HG02759 (cell line): ENCODE results near the gene TANGO2.

Experiments used
- ATAC-seq: cut with Tn5 transposase; IDR thresholded peaks from one replicate; pipeline ENCODE4 v1.9.1; 2021; ENCODE audit warnings: mild to moderate bottlenecking, moderate library complexity; ENCODE audit not compliant: unreplicated experiment

TANGO2 gene

GRCh38 chr22:20024650-20025397, 3.9 kb downstream of the TANGO2 start:
- no peak for ATAC-seq

- ATAC-seq: no peak
Observed at GRCh38 chr22:20025401-20026203, 4.7 kb downstream of the TANGO2 start.

DNA sequence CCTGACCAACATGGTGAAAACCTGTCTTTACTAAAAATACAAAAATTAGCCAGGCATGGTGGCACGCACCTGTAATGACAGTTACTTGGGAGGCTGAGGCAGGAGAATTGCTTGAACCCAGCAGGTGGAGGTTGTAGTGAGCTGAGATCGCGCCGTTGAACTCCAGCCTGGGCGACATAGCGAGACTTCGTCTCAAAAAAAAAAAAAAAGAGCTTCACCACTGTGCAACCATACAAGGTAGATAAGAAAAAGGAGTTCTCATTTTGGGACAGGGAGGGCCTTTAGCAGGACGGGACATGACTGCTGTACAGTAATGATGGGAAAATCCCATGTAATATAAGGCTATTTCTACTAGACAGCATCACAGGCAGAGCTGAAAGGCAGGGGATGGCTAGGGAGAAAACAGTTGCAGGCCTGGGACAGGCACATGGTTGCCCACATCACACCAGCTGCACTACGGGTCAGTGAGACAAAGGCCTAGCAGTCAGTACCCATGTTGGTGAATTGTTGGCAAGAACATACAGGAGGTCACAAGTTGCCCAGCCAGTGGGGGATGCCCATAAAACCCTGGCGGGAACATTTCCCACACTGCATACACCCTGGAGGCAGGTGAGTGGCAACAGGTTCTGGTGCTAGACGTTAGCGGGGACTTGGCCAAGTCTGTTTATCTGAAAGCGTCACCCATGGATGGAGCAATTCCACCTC, 5.4 kb downstream of the TANGO2 start:
- no peak for ATAC-seq

DNA sequence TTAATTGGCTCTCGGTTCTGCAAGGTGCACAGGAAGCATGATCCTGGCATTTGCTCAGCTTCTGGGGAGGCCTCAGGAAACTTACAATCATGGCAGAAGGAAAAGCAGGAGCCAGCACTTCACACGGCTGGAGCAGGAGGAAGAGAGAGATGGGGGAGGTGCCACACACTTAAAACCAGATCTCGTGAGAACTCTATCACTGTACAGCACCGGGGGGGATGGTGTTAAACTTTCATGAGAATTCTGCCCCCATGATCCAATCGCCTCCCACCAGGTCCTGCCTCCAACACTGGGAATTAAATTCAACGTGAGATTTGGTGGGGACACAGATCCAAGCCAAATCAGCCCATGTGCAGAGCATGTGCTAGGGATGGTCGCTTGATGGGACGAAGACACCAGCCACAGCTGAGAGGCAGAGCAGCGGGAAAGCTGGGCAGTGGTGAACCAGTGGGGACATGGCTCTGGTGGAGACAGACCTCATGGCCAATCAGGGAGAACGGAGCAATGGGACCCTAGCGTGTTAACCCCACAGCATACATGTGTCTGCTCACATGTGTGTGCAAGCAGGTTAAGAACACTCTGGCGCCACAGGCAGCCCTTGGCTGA, 6.2 kb downstream of the TANGO2 start:
- ATAC-seq: no peak

GRCh38 chr22:20027966-20028854, 7.3 kb downstream of the TANGO2 start:
- ATAC-seq: no peak

- no peak for ATAC-seq
Observed at GRCh38 chr22:20028855-20029549, 8.1 kb downstream of the TANGO2 start.

DNA sequence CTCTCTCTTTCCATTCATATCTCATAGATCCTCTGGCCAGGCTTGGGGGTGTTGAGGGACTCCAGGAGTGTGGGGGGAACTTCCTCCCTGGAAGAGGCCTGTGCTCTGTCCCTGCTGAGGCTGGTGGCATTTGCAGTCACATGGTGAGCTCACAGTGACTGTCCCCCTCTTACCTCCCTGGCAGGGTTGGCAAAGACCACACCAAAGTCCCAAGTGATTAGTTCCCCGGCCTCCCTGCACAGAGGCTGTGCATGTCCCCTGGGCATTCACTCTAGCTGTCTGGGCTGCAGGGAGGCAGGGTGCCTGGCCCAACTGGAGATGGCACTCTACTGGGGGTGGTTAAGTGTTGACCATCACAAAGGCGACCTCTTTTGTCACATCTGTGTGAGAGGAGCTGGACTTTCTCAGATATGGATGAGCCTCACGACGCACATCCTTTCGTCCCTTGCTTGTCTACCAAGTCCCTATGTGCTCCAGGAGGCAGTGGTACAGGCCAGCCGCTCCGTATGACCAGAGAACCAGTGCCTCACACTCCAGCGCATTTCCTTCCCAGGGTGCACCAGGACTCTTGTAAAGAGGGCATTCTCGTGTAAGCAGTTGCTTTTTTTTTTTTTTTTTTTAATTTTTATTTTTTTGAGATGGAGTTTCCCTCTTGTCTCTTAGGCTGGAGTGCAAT, 8.8 kb downstream of the TANGO2 start:
- ATAC-seq: no peak

DNA sequence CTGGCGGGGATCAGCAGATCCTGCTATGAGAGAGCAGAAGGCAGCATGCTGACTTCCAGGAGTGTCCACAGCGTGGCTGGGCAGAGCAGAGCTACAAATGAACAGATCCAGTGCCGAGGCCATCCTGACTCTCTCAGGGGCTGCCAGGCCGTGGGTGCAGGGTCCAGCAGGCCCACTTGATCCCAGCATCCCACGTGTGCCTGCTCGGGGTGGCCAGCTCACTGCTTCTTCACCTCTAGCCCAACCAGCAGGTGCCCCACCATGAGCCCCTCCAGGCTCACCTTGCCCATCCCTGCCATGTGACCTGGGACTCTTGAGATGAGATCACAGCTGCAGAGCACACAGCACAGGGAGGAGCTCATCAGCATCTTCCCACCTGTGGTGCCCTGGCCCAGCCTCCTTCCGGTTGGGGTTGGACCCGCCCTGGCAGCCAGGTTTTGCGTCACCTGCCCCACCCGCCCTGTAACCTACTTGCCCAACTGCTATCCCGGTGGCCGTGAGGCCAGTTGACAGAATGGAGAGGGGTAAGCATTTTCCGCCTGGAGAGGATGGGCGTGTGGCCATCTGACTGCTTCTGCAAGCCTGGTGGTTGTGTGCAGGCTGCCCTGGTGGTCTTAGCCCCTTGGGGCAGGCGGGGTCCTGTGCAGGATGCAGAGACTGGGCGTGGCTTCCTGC, 11.0 kb downstream of the TANGO2 start:
- ATAC-seq: no peak

DNA sequence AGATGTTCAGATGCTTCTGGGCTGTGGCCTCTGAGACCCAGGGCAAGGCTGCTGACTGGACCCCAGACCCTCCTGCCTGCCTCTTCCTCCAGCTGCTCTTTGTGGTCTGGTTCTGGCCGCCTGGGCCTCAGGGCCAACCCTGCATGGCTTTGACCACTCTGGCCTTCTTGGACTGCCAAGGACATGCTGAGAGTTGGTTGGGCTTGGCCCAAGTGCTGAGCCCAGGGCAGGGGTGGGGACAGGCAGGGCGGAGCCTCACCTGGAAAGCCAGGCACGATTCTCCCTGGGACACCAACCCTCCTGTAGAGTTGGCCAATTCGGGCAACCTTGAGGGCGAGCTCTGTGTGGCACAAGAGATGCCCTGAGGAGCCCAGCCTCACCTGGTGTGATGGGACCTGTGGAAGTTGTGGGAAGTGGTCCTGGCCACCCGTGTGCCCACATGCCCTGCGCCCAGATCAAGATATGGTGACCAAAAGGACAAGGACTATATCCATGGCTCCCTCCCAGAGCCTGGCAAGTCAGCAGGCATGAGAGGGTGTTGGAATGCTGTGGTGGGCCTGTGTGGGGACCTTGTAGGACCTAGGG, 11.6 kb downstream of the TANGO2 start:
- no peak for ATAC-seq

- ATAC-seq: no peak
Observed at GRCh38 chr22:20033045-20033706, 12.3 kb downstream of the TANGO2 start.

DNA sequence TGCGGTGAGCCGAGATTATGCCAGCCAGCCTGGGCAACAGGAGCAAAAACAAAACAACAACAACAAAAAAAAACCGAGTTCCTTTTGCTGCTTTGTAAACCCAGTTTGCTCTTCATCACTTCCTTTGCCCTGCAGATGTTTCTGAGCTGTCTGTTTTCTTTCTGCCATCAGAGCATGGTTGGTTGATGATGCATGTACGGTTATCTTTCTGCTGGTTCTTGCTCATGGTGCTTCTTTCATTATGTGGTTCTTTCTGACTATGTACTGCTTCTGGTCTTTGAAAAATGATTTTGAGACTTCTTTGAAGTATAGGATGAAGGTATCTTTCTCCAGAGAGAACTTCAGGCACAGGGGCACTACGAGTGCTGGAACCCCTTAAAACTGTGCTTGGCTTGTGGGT, 13.2 kb downstream of the TANGO2 start:
- ATAC-seq: no peak

DNA sequence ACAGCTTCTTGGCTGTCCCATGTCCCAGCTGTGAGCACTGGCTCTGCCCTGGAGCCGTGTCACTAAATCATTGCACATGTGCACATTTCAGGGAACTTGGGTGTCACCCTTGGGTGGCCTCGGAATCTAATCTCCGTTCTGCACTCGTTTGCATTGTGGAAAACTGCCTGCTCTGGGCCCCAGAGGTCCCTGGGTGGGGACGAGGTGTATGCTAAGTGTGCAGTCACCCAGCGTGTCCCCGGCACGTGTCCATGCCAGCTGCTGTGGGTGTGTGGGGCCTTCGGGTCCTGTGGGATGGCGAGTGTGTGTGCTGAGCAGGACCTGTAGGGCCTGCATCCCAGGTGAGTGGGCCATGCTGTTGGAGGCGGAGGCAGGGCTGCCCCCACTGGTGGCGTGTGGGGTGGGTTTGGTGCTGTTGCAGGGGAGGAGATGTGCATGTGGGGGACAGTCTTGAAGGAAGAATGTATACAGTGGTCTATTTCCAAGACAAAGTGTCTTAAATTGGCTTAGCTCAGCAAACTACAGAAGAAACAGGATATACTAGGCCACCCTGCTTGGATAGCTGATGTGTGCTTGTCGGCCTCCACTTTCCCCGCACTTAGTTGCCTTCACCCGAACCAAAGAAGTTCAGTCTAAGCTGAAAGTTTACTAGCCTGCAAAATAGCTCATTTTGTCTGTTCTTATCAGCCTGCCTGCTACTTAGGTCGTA, 14.6 kb downstream of the TANGO2 start:
- no peak for ATAC-seq

DNA sequence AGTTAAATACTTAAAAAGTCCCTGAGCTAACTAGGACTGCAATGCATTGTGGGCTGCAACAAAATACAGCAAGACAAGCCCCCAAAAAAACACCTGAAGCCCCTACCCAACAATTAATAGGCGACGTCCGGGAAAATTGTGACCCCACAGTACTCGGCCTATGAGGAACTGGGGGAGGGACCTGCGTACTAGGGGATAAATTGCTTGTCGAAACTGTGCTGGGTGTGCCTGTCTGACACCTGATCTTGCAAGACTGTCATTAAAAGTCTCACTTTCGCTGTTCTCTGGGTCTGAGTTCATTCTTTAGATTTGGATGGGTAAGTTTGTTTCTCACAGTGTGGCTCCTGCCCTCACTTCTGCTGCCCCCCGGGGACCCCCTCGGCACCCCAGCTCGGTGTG, 15.2 kb downstream of the TANGO2 start:
- no peak for ATAC-seq

DNA sequence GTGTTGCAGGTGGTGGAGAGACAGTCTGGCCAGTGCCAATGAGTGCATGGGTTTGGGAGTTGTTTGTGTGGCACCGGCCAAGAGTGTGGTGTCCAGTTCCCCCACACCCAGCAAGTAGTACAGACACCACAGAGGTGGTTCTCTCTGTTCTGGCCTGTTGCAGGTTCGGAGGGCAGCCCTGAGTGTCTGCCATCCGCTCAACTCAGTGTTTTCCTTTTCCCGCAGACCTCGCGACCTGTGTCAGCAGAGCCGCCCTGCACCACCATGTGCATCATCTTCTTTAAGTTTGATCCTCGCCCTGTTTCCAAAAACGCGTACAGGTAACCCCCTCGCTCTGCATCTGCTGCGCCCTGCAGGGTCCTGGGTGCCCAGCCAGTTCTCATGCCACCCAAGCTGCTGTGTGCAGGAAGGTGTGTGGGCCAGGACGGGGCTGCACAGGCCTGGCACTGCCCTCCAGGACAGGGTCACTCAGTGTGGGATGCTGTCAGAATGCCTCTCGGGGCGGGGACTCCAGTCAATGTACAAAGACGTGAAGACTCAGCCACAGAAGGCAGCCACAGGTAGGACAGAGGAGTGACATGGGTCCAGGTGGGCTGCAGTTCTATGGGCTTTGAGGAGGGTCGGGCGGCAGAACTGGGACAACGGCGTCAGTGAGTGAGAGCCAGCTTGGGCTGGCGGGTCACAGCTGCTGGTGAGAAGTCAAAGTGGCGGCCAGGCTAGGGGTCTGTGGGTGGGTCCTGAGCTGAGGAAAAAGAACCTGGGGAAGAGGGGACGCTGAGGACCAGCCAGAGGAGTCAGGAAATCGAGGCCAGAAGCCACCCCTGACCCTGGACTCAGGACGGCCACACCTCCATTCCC, 15.9 kb downstream of the TANGO2 start:
- ATAC-seq: no peak

GRCh38 chr22:20037419-20037818, 16.5 kb downstream of the TANGO2 start:
- ATAC-seq: no peak

DNA sequence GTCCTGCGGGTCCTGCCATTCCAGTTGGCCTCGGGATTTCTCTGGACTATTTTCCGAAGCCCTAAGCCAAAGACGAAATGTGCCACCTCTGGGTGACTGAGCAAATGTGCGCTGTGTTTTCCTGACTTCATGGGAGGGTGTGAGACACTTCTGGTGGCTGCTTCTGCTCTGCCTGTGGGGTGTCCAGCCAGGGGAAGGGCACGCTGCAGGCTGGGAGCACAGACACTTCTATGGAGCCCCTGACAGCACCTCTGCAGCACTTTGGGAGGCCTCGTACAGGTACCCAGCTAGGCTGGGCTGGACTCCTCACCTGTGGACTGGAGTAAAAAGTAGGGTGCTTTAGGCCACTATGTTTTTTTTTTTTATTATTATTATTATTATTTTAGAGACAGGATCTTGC, 17.7 kb downstream of the TANGO2 start:
- no peak for ATAC-seq
